Ishikawa (cell line): ENCODE data around the gene SAC3D1.

Source experiments
- CEBPB ChIP-seq: IDR thresholded peaks from 2 replicates; pipeline ENCODE4 v1.6.1; 2012
- CREB1 ChIP-seq: IDR thresholded peaks from 2 replicates; pipeline ENCODE4 v1.6.1; 2012; ENCODE audit warnings: low read depth
- EGR1 ChIP-seq: IDR thresholded peaks from 2 replicates; pipeline ENCODE4 v1.6.1; 2012
- EP300 ChIP-seq: IDR thresholded peaks from 2 replicates; pipeline ENCODE4 v1.6.1; 2012; ENCODE audit warnings: borderline replicate concordance
- FOXM1 ChIP-seq: IDR thresholded peaks from 2 replicates; pipeline ENCODE4 v1.6.1; 2012; ENCODE audit warnings: low read depth, borderline replicate concordance
- NFIC ChIP-seq: IDR thresholded peaks from 2 replicates; pipeline ENCODE4 v1.6.1; 2012
- RAD21 ChIP-seq: IDR thresholded peaks from 2 replicates; pipeline ENCODE4 v1.6.1; 2012; ENCODE audit warnings: low read depth
- TAF1 ChIP-seq: IDR thresholded peaks from 2 replicates; pipeline ENCODE4 v1.6.1; 2012; ENCODE audit warnings: low read depth, mild to moderate bottlenecking
- TCF12 ChIP-seq: IDR thresholded peaks from 2 replicates; pipeline ENCODE4 v1.6.1; 2012; ENCODE audit warnings: low read depth
- TEAD4 ChIP-seq: IDR thresholded peaks from 2 replicates; pipeline ENCODE4 v1.6.1; 2012
- YY1 ChIP-seq: IDR thresholded peaks from 2 replicates; pipeline ENCODE4 v1.6.1; 2012; ENCODE audit warnings: low read depth
- ZBTB7A ChIP-seq: IDR thresholded peaks from 2 replicates; pipeline ENCODE4 v1.6.1; 2012; ENCODE audit warnings: low read depth
- TF ChIP-seq, protein P1 (sequence below): IDR thresholded peaks from 2 replicates; pipeline ENCODE4 v1.6.1; 2012
- TF ChIP-seq, protein P2 (sequence below): IDR thresholded peaks from 2 replicates; pipeline ENCODE4 v1.6.1; 2012; ENCODE audit warnings: low read depth, mild to moderate bottlenecking
- TF ChIP-seq, protein P3 (sequence below): IDR thresholded peaks from 2 replicates; pipeline ENCODE4 v1.6.1; 2012

The SAC3D1 gene

GRCh38 chr11:65008873-65009272 is 32.1 kb upstream of the SAC3D1 start:
- TF ChIP-seq EGR1 (no peak), TEAD4 (no peak)

- TF ChIP-seq EP300, result peak; percentile 6; the same call in 1 of the 2 replicates
- peak; percentile 6; the same call in 1 of the 2 replicates for TF ChIP-seq TEAD4
- TF ChIP-seq RAD21, result peak; percentile 71
- TF ChIP-seq, protein P1, sequence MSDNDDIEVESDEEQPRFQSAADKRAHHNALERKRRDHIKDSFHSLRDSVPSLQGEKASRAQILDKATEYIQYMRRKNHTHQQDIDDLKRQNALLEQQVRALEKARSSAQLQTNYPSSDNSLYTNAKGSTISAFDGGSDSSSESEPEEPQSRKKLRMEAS, result no peak
Observed at GRCh38 chr11:65013130-65013887, 27.7 kb upstream of the SAC3D1 start.

- TF ChIP-seq TCF12, result peak; percentile 61; the same call in 1 of the 2 replicates
- TF ChIP-seq, protein P1, result peak; percentile 89
- TF ChIP-seq, protein P2, sequence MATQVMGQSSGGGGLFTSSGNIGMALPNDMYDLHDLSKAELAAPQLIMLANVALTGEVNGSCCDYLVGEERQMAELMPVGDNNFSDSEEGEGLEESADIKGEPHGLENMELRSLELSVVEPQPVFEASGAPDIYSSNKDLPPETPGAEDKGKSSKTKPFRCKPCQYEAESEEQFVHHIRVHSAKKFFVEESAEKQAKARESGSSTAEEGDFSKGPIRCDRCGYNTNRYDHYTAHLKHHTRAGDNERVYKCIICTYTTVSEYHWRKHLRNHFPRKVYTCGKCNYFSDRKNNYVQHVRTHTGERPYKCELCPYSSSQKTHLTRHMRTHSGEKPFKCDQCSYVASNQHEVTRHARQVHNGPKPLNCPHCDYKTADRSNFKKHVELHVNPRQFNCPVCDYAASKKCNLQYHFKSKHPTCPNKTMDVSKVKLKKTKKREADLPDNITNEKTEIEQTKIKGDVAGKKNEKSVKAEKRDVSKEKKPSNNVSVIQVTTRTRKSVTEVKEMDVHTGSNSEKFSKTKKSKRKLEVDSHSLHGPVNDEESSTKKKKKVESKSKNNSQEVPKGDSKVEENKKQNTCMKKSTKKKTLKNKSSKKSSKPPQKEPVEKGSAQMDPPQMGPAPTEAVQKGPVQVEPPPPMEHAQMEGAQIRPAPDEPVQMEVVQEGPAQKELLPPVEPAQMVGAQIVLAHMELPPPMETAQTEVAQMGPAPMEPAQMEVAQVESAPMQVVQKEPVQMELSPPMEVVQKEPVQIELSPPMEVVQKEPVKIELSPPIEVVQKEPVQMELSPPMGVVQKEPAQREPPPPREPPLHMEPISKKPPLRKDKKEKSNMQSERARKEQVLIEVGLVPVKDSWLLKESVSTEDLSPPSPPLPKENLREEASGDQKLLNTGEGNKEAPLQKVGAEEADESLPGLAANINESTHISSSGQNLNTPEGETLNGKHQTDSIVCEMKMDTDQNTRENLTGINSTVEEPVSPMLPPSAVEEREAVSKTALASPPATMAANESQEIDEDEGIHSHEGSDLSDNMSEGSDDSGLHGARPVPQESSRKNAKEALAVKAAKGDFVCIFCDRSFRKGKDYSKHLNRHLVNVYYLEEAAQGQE, result 0 out of 2 replicates have a peak, but pooled peaks have one; percentile 1
- TF ChIP-seq NFIC, result no peak; the same call in 1 of the 2 replicates
- TF ChIP-seq RAD21, result peak; percentile 31; the same call in 1 of the 2 replicates
- TF ChIP-seq TAF1, result peak; percentile 55
- TF ChIP-seq YY1, result no peak; the same call in 1 of the 2 replicates
- TF ChIP-seq, protein P3, sequence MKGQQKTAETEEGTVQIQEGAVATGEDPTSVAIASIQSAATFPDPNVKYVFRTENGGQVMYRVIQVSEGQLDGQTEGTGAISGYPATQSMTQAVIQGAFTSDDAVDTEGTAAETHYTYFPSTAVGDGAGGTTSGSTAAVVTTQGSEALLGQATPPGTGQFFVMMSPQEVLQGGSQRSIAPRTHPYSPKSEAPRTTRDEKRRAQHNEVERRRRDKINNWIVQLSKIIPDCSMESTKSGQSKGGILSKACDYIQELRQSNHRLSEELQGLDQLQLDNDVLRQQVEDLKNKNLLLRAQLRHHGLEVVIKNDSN, result peak; percentile 98
- TF ChIP-seq ZBTB7A, result peak; percentile 95
- TF ChIP-seq EP300, result no peak
- TF ChIP-seq CREB1, result no peak
- TF ChIP-seq TEAD4, result no peak
Observed at GRCh38 chr11:65013888-65014725, 26.9 kb upstream of the SAC3D1 start, which contains the start of gene ARL2. Gene ARL2 (plus strand): TSS chr11:65014160. CDS start chr11:65014208, 48 bp downstream.

- no peak for TF ChIP-seq YY1
- TF ChIP-seq EGR1, result no peak
- TF ChIP-seq, protein P1, result no peak
- no peak for TF ChIP-seq EP300
- no peak for TF ChIP-seq TAF1
- no peak for TF ChIP-seq CREB1
- TF ChIP-seq RAD21, result no peak
- TF ChIP-seq, protein P2, result no peak
- TF ChIP-seq NFIC, result no peak
- no peak for TF ChIP-seq CEBPB
- no peak for TF ChIP-seq TCF12
- TF ChIP-seq ZBTB7A, result no peak
- TF ChIP-seq FOXM1, result no peak
- TF ChIP-seq, protein P3, result no peak
- TF ChIP-seq TEAD4, result no peak
Observed at GRCh38 chr11:65014726-65015227, 26.2 kb upstream of the SAC3D1 start.

GRCh38 chr11:65016705-65017104 is 24.3 kb upstream of the SAC3D1 start:
- no peak for TF ChIP-seq ZBTB7A
- TF ChIP-seq FOXM1, result no peak
- no peak for TF ChIP-seq NFIC
- TF ChIP-seq, protein P2, result no peak
- no peak for TF ChIP-seq YY1
- no peak for TF ChIP-seq RAD21
- TF ChIP-seq EGR1, result no peak
- TF ChIP-seq EP300, result no peak
- no peak for TF ChIP-seq TCF12
- TF ChIP-seq TAF1, result no peak
- TF ChIP-seq, protein P1, result no peak
